HepG2 (cell line): ENCODE data around the gene SAMD10. TPM values are rescaled to one million over a fixed set of nuclear protein-coding genes. Genes with fewer than 3 reads are reported as not detected.

Experiments
- ATAC-seq: fragments of 200-7000 bp; cut with Tn5 transposase; 3 replicates; pipeline ENCODE4 v1.9.1; 2020; ENCODE audit warnings: mild to moderate bottlenecking, moderate library complexity
- BruUV-seq: library from RNA; stranded (reverse); fragments of 400-500 nt; replicated peaks from 2 replicates; lab custom pipeline; 2021; lab: Mats Ljungman, UMichigan
- CTCF ChIA-PET: fragments of 300-600 bp; formaldehyde crosslinking; extraction: SDS; loops from one replicate; lab custom pipeline; 2021; ENCODE audit warnings: low total read pairs, inconsistent platforms, low intra/inter-chr PET ratio; lab: Yijun Ruan, JAX
- POLR2A ChIA-PET: fragments of 350-600 bp; sonication (Branson Sonifier 250); formaldehyde crosslinking; loops from one replicate; lab custom pipeline; 2020; ENCODE audit warnings: antibody characterized with exemption, inconsistent platforms; lab: Yijun Ruan, JAX
- DNase-seq: peaks from one replicate; pipeline ENCODE4 v3.0.0-alpha.2; 2015; ENCODE audit warnings: low spot score
- FAIRE-seq: peaks from 3 replicates; lab custom pipeline; 2011; peaks lifted over from hg19 to GRCh38; lab: Jason Lieb, UNC
- H2AFZ ChIP-seq: one replicate; pipeline ENCODE4 v1.6.1; 2011; ENCODE audit warnings: low read length, inconsistent platforms
- H3K27ac ChIP-seq: fragments of 300-600 bp; 3 replicates; pipeline ENCODE4 v1.8.0; 2011; ENCODE audit warnings: mixed run types, mild to moderate bottlenecking, mixed read lengths, low read length, inconsistent platforms; ENCODE audit not compliant: insufficient read depth; ENCODE audit errors: extremely low read length
- H3K27me3 ChIP-seq, 2 experiments: fragments of 200-600 bp in 1 of 2; 2 replicates in 1 of 2; 3 replicates in 1 of 2; pipeline versions ENCODE4 v1.6.0 to v1.8.0; 2011; ENCODE audit warnings: low read length in 2 of 2, mild to moderate bottlenecking in 2 of 2, moderate library complexity in 2 of 2, inconsistent platforms in 1 of 2; ENCODE audit not compliant: insufficient read depth in 2 of 2, control insufficient read depth in 1 of 2
- H3K36me3 ChIP-seq, 2 experiments: fragments of 200-600 bp in 1 of 2; replicated peaks in 1 of 2; 2 replicates in 1 of 2; 3 replicates in 1 of 2; pipeline versions ENCODE4 v1.5.1 to v1.8.0; 2011; ENCODE audit warnings: low read length in 2 of 2, inconsistent platforms in 1 of 2; ENCODE audit not compliant: insufficient read depth in 2 of 2, control insufficient read depth in 1 of 2
- H3K4me1 ChIP-seq: 2 replicates; pipeline ENCODE4 v1.5.1; 2012; ENCODE audit warnings: low read length, inconsistent platforms; ENCODE audit not compliant: insufficient read depth
- H3K4me2 ChIP-seq: 2 replicates; pipeline ENCODE4 v1.6.0; 2011; ENCODE audit warnings: low read depth, low read length, inconsistent platforms
- H3K4me3 ChIP-seq, 3 experiments: fragments of 200-600 bp in 1 of 3; sonication (generic), shearing (Covaris generic) in 1 of 3; replicated peaks in 1 of 3; 2 replicates each; pipeline ENCODE4 v1.5.1; 2011 to 2016; ENCODE audit warnings: low read length in 3 of 3, inconsistent platforms in 2 of 3, low read depth in 2 of 3, mild to moderate bottlenecking in 2 of 3, control low read depth in 1 of 3, mixed read lengths in 1 of 3; ENCODE audit not compliant: insufficient read depth in 1 of 3
- H3K79me2 ChIP-seq: one replicate; pipeline ENCODE4 v1.6.1; 2011; ENCODE audit warnings: low read length, inconsistent platforms; ENCODE audit not compliant: insufficient read depth
- H3K9ac ChIP-seq: 2 replicates; pipeline ENCODE4 v1.6.0; 2011; ENCODE audit warnings: mild to moderate bottlenecking, low read depth, low read length, inconsistent platforms; ENCODE audit not compliant: insufficient read depth
- H3K9me3 ChIP-seq: 2 replicates; pipeline ENCODE4 v1.5.1; 2012; ENCODE audit warnings: mild to moderate bottlenecking, low read length
- H4K20me1 ChIP-seq: 2 replicates; pipeline ENCODE4 v1.6.0; 2011; ENCODE audit warnings: inconsistent platforms, mild to moderate bottlenecking, low read length, moderate library complexity; ENCODE audit not compliant: insufficient read depth
- AGO2 ChIP-seq: fragments of 200-400 bp; formaldehyde crosslinking; optimal IDR thresholded peaks from 2 replicates; pipeline ENCODE3; 2017; ENCODE audit warnings: mild to moderate bottlenecking, low read depth, low read length, moderate library complexity
- DZIP1 ChIP-seq: sonication (generic); formaldehyde crosslinking; IDR thresholded peaks from 2 replicates; pipeline ENCODE4 v1.5.0; 2020; ENCODE audit warnings: mild to moderate bottlenecking, missing genetic modification reagents
- RBFOX2 ChIP-seq: fragments of 200-400 bp; formaldehyde crosslinking; IDR thresholded peaks from 2 replicates; pipeline ENCODE4 v1.6.1; 2017; ENCODE audit warnings: low read depth, mild to moderate bottlenecking, low read length
- RFXAP ChIP-seq: sonication (generic); formaldehyde crosslinking; IDR thresholded peaks from 2 replicates; pipeline ENCODE4 v1.4.0; 2020; ENCODE audit warnings: missing genetic modification reagents, borderline replicate concordance
- ZNF431 ChIP-seq: sonication (generic); formaldehyde crosslinking; IDR thresholded peaks from 2 replicates; pipeline ENCODE4 v1.9.0; 2022; ENCODE audit warnings: missing genetic modification reagents, low read depth, mild to moderate bottlenecking, borderline replicate concordance
- ZNF687 ChIP-seq: sonication (generic); formaldehyde crosslinking; IDR thresholded peaks from 2 replicates; pipeline ENCODE4 v1.5.1; 2020; ENCODE audit warnings: mild to moderate bottlenecking, missing genetic modification reagents, moderate library complexity
- WGBS: methylation state at CpG from one replicate; pipeline ENCODE4 v1.1.6; 2017; ENCODE audit warnings: low lambda C conversion rate; 5-methylcytosine and 5-hydroxymethylcytosine counted together
- in situ Hi-C: cut with HindIII; loops from 2 replicates; pipeline ENCODE4 v1.10.0; 2017; ENCODE audit warnings: low pct_unique_long_range_greater_than_20kb; ENCODE audit not compliant: extremely low pct_ligation_motif_present
- intact Hi-C: fragments of 100-400 bp; cut with micrococcal nuclease; formaldehyde crosslinking; loops from one replicate; pipeline ENCODE4 v1.10.0; 2022; ENCODE audit not compliant: unreplicated experiment
- polyA plus RNA-seq, 8 experiments: library from polyadenylated mRNA; depleted of rRNA in 3 of 8; stranded (reverse) in 7 of 8; unstranded in 1 of 8; fragments of >200 nt; fragmentation: Illumina TruSeq in 4 of 8; extraction: Trizol in 4 of 8; gene quantifications; 2 replicates each; pipeline versions ENCODE4 v1.2.1 to v1.2.3, GENCODE V29; 2011 to 2016; ENCODE audit warnings: low read depth in 4 of 8, missing spikeins in 1 of 8, mixed read lengths in 1 of 8; ENCODE audit not compliant: insufficient read depth in 1 of 8
- total RNA-seq, 5 experiments: library from RNA; depleted of rRNA; stranded (reverse); fragments of >200 nt; fragmentation: Illumina TruSeq; extraction: Trizol; gene quantifications; 2 replicates each; pipeline ENCODE4 v1.2.3, GENCODE V29; 2016; ENCODE audit warnings: low read depth in 1 of 5

SAMD10 gene
- total and polyA plus RNA-seq, 2 of the 13 experiments (the other 11 are each of a cell fraction or from before 2014, with no cell fraction given) = 6.1 to 11.0 TPM

- no peak for TF ChIP-seq DZIP1 (CRISPR knock-in tag)
- TF ChIP-seq ZNF431 (CRISPR knock-in tag) = no peak
- TF ChIP-seq, all 625 proteins: peak for 2
Measured at GRCh38 chr20:63959699-63960075, 19.8 kb downstream of the SAMD10 start (continued).

DNA sequence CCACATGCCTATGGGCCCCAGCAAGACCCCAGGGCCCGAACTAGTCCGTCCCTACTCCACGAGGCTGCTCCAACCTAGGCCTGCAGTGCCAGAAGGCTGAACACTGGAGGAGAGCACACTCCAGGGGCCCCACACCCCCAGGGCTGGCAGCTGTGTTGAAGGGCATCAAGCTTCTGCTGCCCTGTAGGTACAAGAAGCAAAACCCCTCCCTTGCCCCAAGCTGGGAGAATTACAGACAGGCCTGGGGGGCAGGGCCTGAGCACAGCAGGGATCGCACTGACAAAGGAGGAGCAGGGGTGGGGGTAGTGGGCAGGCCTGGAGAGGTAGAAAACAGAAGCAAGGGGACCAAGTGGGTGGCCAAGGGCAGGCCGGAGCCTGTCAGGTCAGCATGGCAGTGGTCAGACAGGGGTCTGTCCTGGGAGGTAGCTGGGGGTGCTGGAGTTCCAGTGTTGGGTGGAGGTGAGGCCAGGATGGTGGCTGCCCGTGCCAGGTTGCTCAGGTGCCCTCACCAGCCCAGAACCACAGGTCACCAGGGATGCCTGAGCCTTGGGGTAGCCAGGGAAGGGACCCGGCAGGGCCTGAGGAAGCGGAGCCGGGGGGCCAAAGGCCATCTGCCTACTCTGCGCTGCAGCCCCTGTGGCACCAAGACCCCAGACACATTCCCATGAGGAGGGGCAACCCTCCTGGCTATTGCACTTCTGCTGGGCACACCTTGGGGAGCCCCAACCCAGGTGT lies 20.3 kb downstream of the SAMD10 start:
- H3K27me3 ChIP-seq = no peaks in the 10 kb centered on the region
- H3K4me2 ChIP-seq = no peak overlapping the region
- 95% methylated on average over 10 of the region's 10 CpGs for WGBS
- CTCF ChIA-PET = no interaction called here
- peaks cover 16% of the 10 kb centered on the region for H3K79me2 ChIP-seq
- in situ Hi-C loops = no loop called here
- no peak overlapping the region for H2AFZ ChIP-seq
- BruUV-seq = no TSS peak
- ATAC-seq = no peak
- no peaks in the 10 kb centered on the region for H3K9me3 ChIP-seq
- H3K4me3 ChIP-seq = no peak overlapping the region
- TF ChIP-seq RBFOX2 = peak; percentile 39; the same call in 1 of the 2 replicates
- peak; percentile 58 for TF ChIP-seq AGO2
- peak; percentile 28; the same call in 1 of the 2 replicates for TF ChIP-seq ZNF687 (CRISPR knock-in tag)
- TF ChIP-seq RFXAP = no peak
- TF ChIP-seq, all 625 proteins: peak for 3
- FAIRE-seq = no peak
- Histone ChIP-seq H3K9ac (no peak overlapping the region; the same call in 1 of the 2 replicates), H4K20me1 (peaks cover 14% of the 10 kb centered on the region), H3K4me1 (peaks cover 35% of the 10 kb centered on the region), H3K36me3 (peaks cover 41 to 44% of the 10 kb centered on the region in 2 experiments; a peak in 4 of 5 replicates), H3K27ac (peak overlapping the region; percentile 83)
- DNase-seq = no peak
- POLR2A ChIA-PET = interaction anchor here (0.8 to 1.4 kb wide), 4 partner anchors 8 to 26 kb away, joined by 3 to 6 read pairs (median 3); no protein-coding TSS in a partner anchor
- intact Hi-C loops = no loop called here
